Measurements from ENCODE around the gene ELMO1.

GRCh38 chr7:36966636-36967035 lies 482.0 kb downstream of the ELMO1 start:
- TF ChIP-seq, protein P1, sequence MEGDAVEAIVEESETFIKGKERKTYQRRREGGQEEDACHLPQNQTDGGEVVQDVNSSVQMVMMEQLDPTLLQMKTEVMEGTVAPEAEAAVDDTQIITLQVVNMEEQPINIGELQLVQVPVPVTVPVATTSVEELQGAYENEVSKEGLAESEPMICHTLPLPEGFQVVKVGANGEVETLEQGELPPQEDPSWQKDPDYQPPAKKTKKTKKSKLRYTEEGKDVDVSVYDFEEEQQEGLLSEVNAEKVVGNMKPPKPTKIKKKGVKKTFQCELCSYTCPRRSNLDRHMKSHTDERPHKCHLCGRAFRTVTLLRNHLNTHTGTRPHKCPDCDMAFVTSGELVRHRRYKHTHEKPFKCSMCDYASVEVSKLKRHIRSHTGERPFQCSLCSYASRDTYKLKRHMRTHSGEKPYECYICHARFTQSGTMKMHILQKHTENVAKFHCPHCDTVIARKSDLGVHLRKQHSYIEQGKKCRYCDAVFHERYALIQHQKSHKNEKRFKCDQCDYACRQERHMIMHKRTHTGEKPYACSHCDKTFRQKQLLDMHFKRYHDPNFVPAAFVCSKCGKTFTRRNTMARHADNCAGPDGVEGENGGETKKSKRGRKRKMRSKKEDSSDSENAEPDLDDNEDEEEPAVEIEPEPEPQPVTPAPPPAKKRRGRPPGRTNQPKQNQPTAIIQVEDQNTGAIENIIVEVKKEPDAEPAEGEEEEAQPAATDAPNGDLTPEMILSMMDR (IDR thresholded peaks at IDR 0.05): no peak
- no peak for TF ChIP-seq POLR2A (IDR thresholded peaks at IDR 0.05)

Data from lower leg skin (tissue), 3 donors.